Fibroblast of lung (primary cell): ENCODE data around the gene ESPNL. TPM values are rescaled to one million over a fixed set of nuclear protein-coding genes. Genes with fewer than 3 reads are reported as not detected.

ENCODE experiments used
- DNase-seq, 2 donors: peaks; one replicate each; pipeline versions ENCODE4 v3.0.0 to v3.0.0-alpha.2; 2010; ENCODE audit warnings: low read depth in 2 of 2
- H2AFZ ChIP-seq: 2 replicates; pipeline ENCODE4 v1.5.1; 2012; ENCODE audit warnings: low read length, control low read depth, inconsistent platforms
- H3K27ac ChIP-seq: 2 replicates; pipeline ENCODE4 v1.5.1; 2011; ENCODE audit warnings: low read length, control low read depth; ENCODE audit not compliant: insufficient read depth
- H3K27me3 ChIP-seq: 2 replicates; pipeline ENCODE4 v1.5.1; 2011; ENCODE audit warnings: mild to moderate bottlenecking, low read length; ENCODE audit not compliant: control insufficient read depth, insufficient read depth
- H3K36me3 ChIP-seq: 2 replicates; pipeline ENCODE4 v1.5.1; 2011; ENCODE audit warnings: low read length; ENCODE audit not compliant: control insufficient read depth, insufficient read depth
- H3K4me1 ChIP-seq: 2 replicates; pipeline ENCODE4 v1.5.1; 2011; ENCODE audit warnings: low read length; ENCODE audit not compliant: control insufficient read depth, insufficient read depth; ENCODE audit errors: extremely low read depth
- H3K4me2 ChIP-seq: 2 replicates; pipeline ENCODE4 v1.5.1; 2011; ENCODE audit warnings: low read length, control low read depth; ENCODE audit not compliant: insufficient read depth; ENCODE audit errors: extremely low read depth
- H3K4me3 ChIP-seq, 4 experiments: fragments of 200-600 bp in 1 of 4; sonication (generic) in 1 of 4; replicated peaks in 1 of 4; 2 replicates each; pipeline ENCODE4 v1.5.1; 2011 to 2016; ENCODE audit warnings: low read length in 4 of 4, low read depth in 3 of 4, mild to moderate bottlenecking in 3 of 4, control low read depth in 2 of 4, inconsistent platforms in 1 of 4, mixed read lengths in 1 of 4; ENCODE audit not compliant: insufficient read depth in 1 of 4; ENCODE audit errors: control extremely low read depth in 1 of 4
- H3K79me2 ChIP-seq: 2 replicates; pipeline ENCODE4 v1.5.1; 2012; ENCODE audit warnings: mild to moderate bottlenecking, low read length, inconsistent platforms; ENCODE audit not compliant: control insufficient read depth, insufficient read depth
- H3K9ac ChIP-seq: 2 replicates; pipeline ENCODE4 v1.5.1; 2011; ENCODE audit warnings: mild to moderate bottlenecking, low read length, control low read depth; ENCODE audit not compliant: insufficient read depth
- H3K9me3 ChIP-seq: 2 replicates; pipeline ENCODE4 v1.5.1; 2012; ENCODE audit warnings: low read depth, low read length; ENCODE audit not compliant: control insufficient read depth, insufficient read depth
- H4K20me1 ChIP-seq: 2 replicates; pipeline ENCODE4 v1.5.1; 2011; ENCODE audit warnings: low read length; ENCODE audit not compliant: control insufficient read depth, insufficient read depth; ENCODE audit errors: extremely low read depth
- CTCF ChIP-seq, 2 donors: IDR thresholded peaks in 1 of 2; conservative IDR thresholded peaks in 1 of 2; 1 replicate in 1 of 2; 2 replicates in 1 of 2; pipeline ENCODE4 v1.5.1; 2011 to 2012; ENCODE audit warnings: low read length in 2 of 2, control low read depth in 1 of 2, inconsistent platforms in 1 of 2, low read depth in 1 of 2, mild to moderate bottlenecking in 1 of 2
- EZH2 ChIP-seq: IDR thresholded peaks from 2 replicates; pipeline ENCODE4 v1.5.1; 2012; ENCODE audit warnings: low read length, control low read depth, mild to moderate bottlenecking; ENCODE audit errors: missing control alignments
- polyA plus RNA-seq, 2 donors: library from polyadenylated mRNA; depleted of rRNA in 1 of 2; stranded (reverse) in 1 of 2; unstranded in 1 of 2; fragments of >200 nt; gene quantifications; 2 replicates each; pipeline ENCODE4 v1.2.1, GENCODE V29; 2011 to 2012; ENCODE audit warnings: missing spikeins in 1 of 2
- total RNA-seq: library from RNA; depleted of rRNA; stranded (reverse); fragments of >200 nt; gene quantifications from 2 replicates; pipeline ENCODE4 v1.2.1, GENCODE V29; 2014

Gene ESPNL
- total and polyA plus RNA-seq, 2 donors (not counting 1 experiment from before 2014, with no cell fraction given) = 0.79 to 2.8 TPM

GRCh38 chr2:238124488-238125126 lies 24.5 kb downstream of the ESPNL start:
- no peak for DNase-seq
- H4K20me1 ChIP-seq = no peaks in the 10 kb centered on the region

GRCh38 chr2:238125127-238125885 lies 25.2 kb downstream of the ESPNL start:
- no peaks in the 10 kb centered on the region for H3K9me3 ChIP-seq
- H3K4me1 ChIP-seq = peaks cover 4% of the 10 kb centered on the region
- H3K36me3 ChIP-seq = no peaks in the 10 kb centered on the region
- no peaks in the 10 kb centered on the region for H4K20me1 ChIP-seq
- H2AFZ ChIP-seq = no peak overlapping the region
- H3K9ac ChIP-seq = no peak overlapping the region
- TF ChIP-seq CTCF (conservative IDR thresholded peaks at IDR 0.05 in 1 of 2, IDR thresholded peaks at IDR 0.05 in 1 of 2; ENCODE audit: low read depth in 1 of 2, low read length in 2 of 2) (no peak), EZH2 (no peak)
- no peak overlapping the region for H3K4me3 ChIP-seq
- H3K79me2 ChIP-seq = no peaks in the 10 kb centered on the region
- H3K27ac ChIP-seq = no peak overlapping the region
- H3K27me3 ChIP-seq = peaks cover under 1% of the 10 kb centered on the region
- no peak overlapping the region for H3K4me2 ChIP-seq
- no peak for DNase-seq

More at GRCh38 chr2:238124488-238125126, 24.5 kb downstream of the ESPNL start:
- Histone ChIP-seq H3K27ac (no peak overlapping the region), H3K4me3 (no peak overlapping the region), H3K79me2 (no peaks in the 10 kb centered on the region), H3K4me2 (no peak overlapping the region), H3K4me1 (peaks cover 4% of the 10 kb centered on the region), H3K36me3 (no peaks in the 10 kb centered on the region), H3K9ac (no peak overlapping the region), H3K9me3 (no peaks in the 10 kb centered on the region), H3K27me3 (peaks cover 7% of the 10 kb centered on the region), H2AFZ (no peak overlapping the region)
- TF ChIP-seq EZH2 (no peak), CTCF (conservative IDR thresholded peaks at IDR 0.05 in 1 of 2, IDR thresholded peaks at IDR 0.05 in 1 of 2; ENCODE audit: low read depth in 1 of 2, low read length in 2 of 2) (no peak)

GRCh38 chr2:238126338-238126737 lies 26.2 kb downstream of the ESPNL start:
- no peak overlapping the region for H3K4me3 ChIP-seq
- H3K27me3 ChIP-seq = no peaks in the 10 kb centered on the region
- TF ChIP-seq CTCF (conservative IDR thresholded peaks at IDR 0.05 in 1 of 2, IDR thresholded peaks at IDR 0.05 in 1 of 2; ENCODE audit: low read depth in 1 of 2, low read length in 2 of 2) (no peak), EZH2 (no peak)
- H3K27ac ChIP-seq = no peak overlapping the region
- H3K36me3 ChIP-seq = no peaks in the 10 kb centered on the region
- H3K79me2 ChIP-seq = no peaks in the 10 kb centered on the region
- no peaks in the 10 kb centered on the region for H4K20me1 ChIP-seq
- H3K9ac ChIP-seq = no peak overlapping the region
- no peak overlapping the region for H2AFZ ChIP-seq
- no peak overlapping the region for H3K4me2 ChIP-seq
- no peaks in the 10 kb centered on the region for H3K9me3 ChIP-seq
- DNase-seq = no peak
- peaks cover 4% of the 10 kb centered on the region for H3K4me1 ChIP-seq
